Measurements from ENCODE around the gene CFAP126.
"Not testable (repeated sequence)": the region's sequence is repeated elsewhere in the genome, so short reads cannot be mapped to it uniquely, and the experiment has no call there.

CFAP126 gene

DNA sequence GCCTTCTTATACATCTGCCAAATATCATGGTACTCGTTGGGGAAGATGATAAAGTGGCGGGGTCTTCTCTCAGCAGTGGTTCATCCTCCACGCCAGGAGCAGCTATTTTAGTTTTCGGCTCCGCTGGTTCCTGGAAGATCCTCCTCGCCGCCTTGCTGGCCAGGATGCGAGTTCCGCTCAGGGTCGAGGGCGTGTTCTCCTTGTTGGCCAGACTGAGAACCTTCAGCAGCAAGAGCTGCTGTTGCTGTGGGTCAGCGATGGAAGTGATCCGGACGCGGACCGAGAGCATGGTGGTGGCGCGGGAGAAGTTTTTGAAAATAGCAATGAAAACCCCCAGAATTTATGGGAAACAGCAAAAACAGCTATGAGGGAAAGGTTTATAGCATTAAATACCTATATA, 11.4 kb upstream of the CFAP126 start:
- no peak for DNase-seq

DNA sequence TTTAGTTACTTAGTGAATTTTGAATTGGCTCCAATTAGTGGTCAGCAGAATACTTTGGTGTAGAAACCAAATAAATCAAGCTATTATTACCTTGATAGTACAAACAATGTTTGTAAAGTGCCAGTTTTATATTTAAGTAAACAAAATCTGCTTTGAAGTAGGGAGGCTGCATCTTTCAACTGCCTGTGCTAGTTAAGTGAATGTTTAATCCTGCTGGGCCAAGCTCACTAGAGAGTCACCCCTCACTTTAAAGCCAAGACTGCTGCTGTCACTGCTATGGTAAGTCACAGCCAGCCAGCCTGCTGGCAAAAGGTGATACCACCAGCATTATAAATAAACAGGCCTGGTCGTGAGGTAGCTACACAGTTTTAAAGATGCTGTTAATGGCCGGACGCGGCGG, 10.3 kb upstream of the CFAP126 start:
- no peak for DNase-seq

DNA sequence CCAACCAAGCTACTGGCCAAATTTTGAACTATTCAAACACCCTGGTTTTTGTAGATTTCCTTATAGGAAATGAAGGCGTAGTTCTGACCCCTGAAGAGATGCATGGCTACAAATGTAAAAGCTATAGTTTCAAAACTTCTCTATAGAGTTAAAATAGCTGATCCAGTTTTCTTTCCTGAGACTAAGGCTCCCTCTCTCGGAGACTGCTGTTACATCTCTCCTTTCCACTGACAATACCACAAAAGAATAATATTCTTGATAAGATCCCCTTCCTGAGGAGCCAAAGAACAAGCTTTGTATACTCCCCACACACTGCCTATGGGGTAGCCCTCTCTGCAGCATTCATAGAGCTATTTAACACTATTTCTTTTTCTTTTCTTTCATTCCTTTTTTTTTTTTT, 6.7 kb upstream of the CFAP126 start:
- DNase-seq: no peak

DNA sequence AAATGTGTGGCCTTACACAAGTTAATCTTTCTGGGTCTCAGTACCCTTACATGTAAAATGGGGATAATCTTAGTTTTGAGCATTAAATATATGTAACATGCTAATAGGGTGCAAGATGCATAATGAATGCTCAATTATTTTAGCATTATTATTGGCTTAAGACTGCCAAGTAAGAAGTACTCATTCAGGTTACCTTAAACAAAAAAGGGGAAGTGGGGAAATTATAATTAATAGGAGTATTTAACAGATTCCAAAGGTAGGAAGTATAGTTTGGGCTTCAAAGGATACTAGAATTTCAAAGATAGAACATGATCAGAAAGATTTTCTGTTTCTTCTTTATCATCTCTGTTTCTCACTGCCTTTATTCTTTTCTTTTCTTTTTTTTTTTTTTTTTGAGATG, 5.8 kb upstream of the CFAP126 start:
- no peak for DNase-seq

DNA sequence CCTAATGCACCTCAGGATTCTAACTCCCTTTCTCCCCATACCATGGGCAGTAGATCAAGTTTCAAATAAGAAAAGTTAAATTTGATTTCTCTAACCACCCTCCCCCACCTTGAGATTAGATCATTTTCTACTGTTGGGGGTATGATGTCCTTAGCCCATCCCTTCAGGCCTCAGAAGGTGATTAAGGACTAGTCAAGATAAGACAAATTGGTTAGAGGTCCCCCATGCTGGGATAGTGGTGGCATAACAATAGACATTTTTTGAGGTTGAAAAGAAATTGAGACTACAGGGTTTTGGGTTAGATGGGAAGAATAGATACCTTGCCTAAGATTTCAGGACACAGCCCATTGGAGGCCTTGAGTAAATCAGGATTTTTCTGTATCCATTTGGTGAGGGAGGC, 2.5 kb downstream of the CFAP126 start:
- no peak for DNase-seq

DNA sequence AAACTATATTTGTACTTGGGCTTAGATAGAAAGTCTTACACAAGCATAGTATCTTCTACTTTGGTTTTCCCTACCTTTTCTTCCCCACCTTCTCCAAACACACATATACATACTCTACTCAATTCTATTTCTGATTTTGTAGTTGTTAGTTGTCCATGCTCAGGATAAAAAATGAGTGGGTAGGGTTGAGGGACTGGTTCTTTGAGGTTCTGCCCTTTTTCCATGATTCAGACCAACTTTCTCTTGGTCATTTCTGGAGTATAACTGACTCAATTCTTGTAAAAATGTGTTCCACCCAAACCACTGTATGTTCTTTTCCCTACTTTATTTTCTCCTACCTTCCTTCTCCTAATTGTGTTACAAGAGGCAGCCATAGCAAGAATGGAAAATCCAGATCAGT, 3.3 kb downstream of the CFAP126 start:
- DNase-seq: no peak

DNA sequence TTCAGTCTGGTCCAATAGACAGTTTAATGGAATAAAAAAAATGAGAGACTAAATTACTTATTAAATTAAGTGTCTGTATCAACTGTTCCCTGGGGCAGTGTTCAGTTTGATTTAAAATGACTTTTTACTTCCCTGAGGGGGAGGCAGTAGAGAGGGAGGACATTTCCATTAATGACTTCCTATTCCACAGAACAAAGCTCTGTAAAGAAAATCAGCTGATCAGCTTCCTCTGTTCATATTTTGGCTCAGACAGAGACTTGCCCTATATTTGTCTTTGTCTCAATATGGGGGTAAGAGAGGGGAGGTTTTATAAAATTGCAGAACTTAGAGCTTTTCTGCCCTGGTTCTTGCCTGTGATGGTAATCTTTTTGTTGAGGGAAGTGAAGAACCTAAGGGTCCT, 8.4 kb downstream of the CFAP126 start:
- DNase-seq: no peak

DNA sequence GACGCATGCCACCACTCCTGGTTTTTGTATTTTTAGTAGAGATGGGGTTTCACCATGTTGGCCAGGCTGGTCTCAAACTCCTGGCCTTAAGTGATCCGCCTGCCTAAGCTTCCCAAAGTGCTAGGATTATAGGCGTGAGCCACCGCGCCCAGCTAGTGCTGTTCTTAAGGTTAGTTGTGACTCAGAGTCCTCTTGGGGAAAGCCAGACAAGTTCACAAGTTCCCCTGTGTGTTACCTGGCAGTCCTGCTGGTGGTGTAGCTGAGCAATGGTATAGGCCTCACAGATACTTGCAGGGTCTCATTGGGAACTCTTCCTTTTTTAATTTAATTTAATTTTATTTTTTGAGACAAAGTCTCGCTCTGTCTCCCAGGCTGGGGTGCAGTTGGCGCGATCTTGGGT, 10.6 kb downstream of the CFAP126 start:
- DNase-seq: no peak

DNA sequence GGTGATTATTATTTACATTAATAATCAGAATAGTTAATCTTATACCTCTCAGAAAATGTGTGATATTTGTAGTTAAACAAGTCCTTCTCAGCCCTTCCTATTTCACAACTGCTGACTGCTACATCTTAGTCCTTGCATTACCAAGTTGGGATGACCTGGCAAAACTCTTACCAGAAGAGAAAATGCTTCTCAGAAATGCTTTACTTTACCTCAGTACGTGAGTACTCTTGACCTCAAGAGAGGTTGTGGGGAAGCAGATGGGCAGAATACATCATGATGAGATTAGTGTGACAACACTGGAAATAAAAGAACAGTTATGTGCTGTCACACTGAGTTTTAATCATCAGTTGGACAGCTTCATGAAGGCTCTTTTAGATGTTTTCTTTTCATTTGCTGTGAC, 16.2 kb downstream of the CFAP126 start:
- no peak for DNase-seq

DNA sequence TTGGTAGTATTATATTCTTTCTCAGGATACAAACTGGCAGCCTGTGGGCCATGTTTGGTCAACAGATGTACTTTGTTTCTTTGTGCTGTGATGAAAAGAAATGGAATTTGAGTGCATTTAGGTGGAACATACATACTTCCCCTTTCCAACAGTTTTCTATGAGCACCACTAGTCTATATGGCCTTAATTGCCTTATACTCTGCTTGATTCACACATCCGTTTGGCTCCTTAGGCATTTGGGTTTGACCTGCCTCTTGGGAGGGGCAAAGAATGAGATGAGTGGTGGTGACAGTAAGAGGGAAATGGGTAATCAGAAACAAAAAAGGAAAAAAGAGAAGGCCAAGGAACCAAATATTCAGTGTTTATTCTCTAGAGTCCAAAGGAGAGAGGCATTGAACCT, 17.0 kb downstream of the CFAP126 start:
- no peak for DNase-seq

DNA sequence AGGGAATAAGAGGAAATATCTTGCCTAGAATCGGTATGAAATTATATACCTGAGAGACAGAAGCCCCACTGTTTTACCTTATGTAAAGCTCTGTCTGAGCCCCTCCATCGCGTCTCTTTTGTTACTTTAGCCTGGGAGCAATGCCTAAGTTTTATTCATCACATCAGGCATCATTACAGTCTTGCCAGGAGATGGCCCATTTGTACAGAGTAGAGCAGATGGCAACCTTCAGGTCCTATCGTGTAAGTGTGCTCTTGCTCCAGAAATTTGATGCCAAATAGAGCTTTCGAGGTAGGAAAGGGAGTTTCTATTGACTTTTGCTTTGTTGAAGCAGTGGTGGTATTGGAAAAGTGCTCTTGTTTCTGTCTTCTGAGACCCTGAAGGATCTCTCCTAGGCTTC, 24.9 kb downstream of the CFAP126 start:
- DNase-seq: no peak

DNA sequence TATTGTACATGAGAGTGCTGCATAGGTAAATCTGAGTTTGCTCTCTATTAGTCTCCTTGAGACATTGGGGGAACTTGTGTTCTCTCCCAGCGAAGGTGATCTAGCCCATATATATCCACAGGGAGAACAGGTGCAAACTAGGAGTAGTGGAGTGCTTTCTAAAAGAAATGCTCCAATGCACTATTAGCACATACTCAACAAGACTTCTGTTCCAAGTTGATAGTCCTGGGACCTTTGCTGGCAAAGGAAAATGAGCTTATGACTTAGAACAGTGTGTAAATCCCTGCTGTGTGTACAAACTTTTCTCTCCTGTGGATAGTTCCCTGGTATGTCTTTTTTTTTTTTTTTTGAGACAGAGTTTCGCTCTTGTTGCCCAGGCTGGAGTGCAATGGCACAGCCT, 25.5 kb downstream of the CFAP126 start:
- no peak for DNase-seq

DNA sequence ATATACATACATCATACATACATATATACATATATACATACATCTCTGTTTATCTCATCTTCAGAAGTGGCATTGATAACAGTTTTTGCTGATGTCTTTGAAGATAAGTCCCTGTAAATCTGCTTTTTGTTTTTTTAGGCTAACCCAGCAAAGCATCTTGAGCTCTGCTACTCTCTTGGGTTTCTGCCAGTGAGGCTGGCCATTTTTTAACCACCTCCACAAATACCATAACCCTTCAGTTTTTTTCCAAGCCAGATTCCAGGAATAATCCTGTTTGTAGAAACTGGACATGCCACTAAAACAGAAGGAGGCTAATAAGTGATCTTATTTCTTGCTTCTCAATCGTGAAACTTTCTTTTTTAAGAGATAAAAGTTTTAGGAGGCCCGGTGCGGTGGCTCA, 31.9 kb downstream of the CFAP126 start:
- DNase-seq: no peak

DNA sequence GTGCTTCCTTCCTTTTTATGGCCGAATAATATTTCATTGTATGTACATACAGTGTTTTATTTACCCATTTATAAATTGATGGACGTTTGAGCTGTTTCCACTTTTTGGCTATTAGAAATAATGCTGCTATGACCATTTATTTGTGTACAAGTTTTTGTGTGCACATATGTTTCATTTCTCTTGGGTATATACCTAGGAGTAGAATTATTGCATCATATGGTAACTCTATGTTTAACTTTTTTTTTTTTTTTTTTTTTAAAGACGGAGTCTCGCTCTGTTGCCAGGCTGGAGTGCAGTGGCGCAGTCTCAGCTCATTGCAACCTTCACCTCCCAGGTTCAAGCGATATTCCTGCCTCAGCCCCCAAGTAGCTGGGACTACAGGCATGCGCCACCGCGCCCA, 34.5 kb downstream of the CFAP126 start:
- no peak for DNase-seq

DNA sequence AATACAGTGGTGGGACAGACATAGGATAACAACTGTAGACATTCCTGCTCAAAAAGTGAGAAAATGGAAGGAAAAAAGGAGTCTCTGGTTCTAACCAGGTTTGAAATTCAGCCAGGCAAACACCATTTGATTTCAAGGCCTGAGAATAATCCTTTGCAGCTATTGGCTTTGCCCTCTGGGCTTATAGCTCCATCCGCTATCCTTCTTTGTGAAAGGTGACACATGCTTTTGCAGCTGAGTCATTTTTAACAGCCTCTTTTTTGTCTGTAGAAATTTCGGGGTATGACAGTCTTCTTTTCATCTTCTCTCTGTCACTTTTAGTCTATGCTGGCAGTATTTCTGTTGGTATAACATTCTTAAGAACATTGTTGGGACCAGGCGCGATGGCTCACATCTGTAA, 37.3 kb downstream of the CFAP126 start:
- no peak for DNase-seq

DNA sequence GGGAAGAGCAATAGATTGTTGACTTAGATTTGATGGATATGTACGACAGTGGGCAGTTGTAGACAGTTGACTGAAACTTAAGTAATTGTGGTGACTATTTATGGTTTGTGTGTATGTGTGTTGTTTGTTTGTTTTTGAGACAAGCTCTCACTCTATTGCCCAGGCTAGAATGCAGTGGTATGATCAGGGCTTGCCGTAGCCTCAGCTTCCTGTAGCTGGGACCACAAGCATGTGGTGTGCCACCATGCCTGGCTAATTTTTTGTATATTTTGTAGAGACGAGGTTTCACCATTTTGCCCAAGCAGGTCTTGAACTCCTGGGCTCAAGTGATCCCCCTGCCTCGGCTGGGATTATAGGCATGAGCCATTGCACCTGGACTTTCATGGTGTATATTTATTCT, 43.7 kb downstream of the CFAP126 start:
- DNase-seq: no peak

DNA sequence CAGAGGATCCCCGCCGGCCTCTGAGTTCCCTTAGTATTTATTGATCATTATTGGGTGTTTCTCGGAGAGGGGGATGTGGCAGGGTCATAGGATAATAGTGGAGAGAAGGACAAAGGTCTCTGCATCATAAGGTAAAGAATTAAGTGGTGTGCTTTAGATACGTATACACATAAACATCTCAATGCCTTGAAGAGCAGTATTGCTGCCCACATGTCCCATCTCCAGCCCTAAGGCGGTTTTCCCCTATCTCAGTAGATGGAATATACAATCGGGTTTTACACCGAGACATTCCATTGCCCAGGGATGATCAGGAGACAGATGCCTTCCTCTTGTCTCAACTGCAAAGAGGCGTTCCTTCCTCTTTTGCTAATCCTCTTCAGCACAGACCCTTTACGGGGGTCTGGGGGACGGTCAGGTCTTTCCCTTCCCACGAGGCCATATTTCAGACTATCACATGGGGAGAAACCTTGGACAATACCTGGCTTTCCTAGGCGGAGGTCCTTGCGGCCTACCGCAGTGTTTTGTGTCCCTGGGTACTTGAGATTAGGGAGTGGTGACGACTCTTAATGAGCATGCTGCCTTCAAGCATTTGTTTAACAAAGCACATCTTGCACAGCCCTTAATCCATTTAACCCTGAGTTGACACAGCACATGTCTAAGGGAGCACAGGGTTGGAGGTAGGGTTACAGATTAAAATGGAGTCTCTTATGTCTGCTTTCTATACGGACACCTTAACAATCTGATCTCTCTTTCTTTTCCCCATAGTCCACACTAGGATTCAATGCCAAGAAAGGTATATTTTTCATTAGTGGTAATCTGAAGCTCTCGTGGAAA, 51.6 kb downstream of the CFAP126 start:
- not testable (repeated sequence) for DNase-seq
